ENCODE results near the gene MYH10.
"Not testable (repeated sequence)": the region's sequence is repeated elsewhere in the genome, so short reads cannot be mapped to it uniquely, and the experiment has no call there.

Gene MYH10

DNA sequence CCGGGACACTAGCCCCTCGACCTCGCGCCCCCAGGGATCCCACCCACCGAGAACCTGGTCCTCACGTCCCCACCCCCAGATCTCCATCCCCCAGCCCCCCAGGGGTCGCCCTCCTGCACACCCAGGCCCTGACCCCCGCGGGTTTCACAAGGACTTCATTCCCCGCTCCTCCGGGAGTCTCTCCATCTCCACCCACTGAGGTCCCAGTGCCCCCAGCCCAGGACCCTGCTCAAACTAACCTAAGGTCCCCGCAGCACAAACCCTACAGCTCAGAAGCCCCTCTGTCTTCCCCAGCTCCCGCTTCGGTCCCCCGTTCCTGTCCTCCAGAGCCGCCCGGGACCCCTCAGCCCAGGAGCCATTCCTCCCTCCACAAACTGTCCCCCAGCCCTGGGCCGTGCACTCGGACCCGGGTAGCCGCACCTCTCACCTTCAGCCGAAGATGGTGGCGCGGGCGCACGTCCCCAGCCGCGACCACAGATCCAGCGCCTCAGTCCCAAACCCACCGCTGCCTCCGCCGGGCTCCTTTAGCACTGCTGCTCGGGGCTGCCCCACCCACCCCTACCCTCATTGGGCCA is at the start of gene MYH10:
TSS of gene MYH10 (minus strand) at position 499 of the 575 bp plus-strand sequence. CDS start 7,479 bp downstream, outside the sequence.
- no peak for DNase-seq (ENCODE audit: low read depth in 2 of 3, low spot score in 1 of 3)

DNA sequence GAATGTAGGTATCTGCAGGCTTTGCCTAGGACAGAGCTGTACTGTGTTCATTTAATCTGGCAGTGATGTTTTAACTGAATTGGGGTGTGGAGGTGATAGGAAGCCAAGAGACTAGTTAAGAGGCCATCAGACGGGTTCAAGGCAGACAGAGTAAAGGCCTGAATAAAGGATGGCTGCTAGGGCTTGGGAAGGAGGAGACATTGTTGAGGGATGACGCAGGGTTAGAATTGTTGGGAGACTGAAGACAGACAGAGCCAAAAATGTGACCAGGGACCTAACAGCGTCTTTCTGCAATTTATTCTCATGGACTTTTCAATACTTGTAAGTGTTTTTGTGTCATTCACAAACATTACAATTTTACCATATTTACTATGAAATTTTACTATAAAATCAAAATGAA is 48.6 kb upstream of the MYH10 start:
- DNase-seq (ENCODE audit: low read depth in 2 of 3, low spot score in 1 of 3): no peak

DNA sequence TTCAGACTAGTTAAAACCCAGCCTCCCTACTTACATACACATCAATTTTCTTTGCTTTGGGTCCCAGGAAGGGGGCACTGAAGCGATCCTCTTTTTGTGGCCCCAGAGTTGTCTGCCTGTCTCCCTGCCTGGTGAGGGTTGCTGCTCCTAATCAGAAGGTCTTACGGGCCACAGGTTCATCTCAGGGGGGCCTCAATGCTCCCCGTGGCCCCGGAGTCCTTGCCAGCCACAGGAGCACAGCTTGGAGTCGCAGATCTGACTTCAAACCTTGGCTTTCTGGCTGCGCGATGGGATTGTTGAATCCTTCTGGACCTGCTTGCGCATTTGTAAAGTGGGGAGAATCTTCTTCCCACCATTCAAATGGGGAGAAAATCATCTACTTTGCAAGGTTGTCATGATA is 44.8 kb upstream of the MYH10 start:
- DNase-seq (ENCODE audit: low read depth in 2 of 3, low spot score in 1 of 3): no peak

DNA sequence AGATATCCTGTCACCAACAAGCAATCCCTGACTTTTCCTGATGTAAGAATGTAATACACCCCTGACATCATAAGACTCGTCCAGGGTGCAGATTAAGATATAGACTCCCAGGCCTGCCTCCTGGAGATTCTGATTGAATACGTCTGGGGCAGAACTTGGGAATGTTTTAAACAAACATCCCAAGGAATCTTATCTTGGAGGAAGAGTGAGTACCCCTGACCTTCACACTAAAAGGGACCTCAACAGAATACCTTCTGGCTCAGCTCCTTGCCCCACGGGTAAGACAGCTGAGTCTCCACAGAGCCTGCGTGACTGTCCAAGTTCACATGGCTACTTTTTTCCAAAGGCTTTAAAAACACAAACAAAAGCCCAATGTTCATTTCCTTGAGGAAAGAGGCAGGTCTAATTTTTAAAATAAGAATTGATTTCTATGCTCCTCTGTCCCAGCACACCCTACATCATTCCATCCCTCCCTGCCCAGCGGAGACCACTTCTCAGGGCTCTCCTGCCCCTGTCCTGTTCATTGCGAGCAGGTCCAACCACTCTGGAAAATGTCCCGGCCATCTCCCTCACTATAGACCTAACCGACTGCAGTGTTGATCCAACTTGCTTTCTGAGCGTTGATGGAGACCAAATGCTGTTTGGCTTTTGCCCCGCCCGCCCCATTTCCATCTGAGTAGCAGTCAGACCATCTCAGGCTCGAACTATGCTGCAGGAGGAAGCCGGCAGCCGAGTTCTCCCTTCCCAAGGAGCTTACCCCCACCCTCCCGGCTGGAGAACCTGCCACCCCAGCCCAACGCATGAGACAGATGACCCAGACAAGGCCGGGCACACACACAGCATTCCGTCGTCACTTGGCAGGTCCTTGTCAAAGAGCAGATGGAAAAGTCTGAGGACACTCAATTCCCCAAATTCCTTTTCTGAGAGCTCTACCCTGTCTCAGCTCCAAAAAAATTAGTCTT is 44.1 kb upstream of the MYH10 start:
- DNase-seq (ENCODE audit: low read depth in 2 of 3, low spot score in 1 of 3): no peak

DNA sequence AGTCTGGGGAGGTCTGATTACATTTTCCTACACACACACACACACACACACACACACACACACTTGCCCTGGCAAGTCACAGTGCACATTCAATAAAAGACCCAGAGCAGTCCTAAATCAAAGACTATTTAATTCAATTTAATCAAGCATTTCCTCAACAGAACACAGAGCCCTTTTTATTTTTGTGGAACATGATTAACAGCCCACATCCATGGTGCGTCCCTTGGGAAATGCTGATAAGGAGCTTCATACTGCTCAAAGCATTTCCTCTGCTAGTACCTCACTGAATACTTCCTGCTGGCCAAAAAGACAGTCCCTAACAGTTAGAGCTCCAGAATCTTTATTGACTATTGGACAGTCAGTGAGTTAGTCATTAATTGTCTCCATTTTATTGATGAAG is 43.1 kb upstream of the MYH10 start:
- no peak for DNase-seq (ENCODE audit: low read depth in 2 of 3, low spot score in 1 of 3)

DNA sequence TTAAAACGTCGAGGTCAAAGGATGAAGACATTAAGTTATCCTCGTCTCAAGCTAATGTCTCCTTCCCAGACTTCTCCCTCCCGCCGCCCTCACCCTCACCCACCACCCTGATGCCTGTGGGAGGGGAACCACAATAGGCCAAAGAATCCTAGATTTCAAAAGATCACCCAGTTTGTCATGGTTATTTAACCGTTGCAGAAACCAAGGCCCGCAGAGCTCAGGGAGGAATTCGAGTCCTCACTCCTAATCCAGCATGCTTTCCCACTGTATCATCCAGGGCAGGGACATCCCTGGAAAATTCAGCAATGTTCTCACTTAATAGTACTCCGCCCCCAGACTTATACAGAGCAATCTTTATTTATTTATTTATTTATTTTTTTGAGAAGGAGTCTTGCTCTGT is 41.8 kb upstream of the MYH10 start:
- DNase-seq (ENCODE audit: low read depth in 2 of 3, low spot score in 1 of 3): no peak

DNA sequence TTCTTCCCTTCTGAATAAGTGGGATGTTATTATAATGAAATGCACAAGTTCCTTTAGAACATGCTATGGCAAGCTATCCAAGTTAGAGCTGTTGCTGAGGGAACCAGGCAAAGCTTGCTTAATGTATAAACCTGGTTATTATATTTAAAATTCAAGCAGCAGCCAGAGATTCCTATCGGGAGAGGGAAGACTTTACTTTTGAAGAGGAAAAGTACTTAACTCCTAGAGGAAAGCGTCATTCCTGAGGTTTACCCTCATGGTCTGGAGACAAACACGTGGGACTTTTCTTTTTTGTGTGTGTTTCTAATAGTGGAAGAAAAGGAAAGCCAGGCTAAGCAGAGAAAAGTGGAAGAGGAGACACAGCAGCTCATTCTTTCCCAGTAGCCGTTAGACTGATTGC is 39.9 kb upstream of the MYH10 start:
- DNase-seq (ENCODE audit: low read depth in 2 of 3, low spot score in 1 of 3): no peak

DNA sequence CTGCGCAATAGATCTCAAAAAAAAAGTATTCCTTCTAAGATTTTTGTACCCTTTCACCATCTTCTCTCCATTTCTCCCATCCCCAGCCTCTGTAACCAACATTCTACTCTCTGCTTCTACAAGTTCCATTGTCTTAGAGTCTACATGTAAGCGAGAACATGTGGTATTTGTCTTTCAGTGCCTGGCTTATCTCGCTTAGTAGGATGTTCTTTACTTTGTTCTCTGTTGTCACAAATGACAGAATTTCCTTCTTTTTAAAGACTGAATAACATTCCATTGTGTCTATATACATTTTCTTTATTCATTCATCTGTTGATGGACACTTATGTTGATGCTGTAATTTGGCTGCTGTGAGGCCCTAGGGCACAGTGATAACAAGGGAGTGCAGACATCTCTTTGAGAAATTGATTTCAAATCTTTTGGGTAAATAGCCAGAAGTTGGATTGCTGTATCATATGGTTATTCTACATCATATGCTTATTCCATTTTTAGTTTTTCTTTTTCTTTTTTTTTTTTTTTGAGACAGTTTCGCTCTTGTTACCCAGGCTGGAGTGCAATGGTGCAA is 37.7 kb upstream of the MYH10 start:
- no peak for DNase-seq (ENCODE audit: low read depth in 2 of 3, low spot score in 1 of 3)

DNA sequence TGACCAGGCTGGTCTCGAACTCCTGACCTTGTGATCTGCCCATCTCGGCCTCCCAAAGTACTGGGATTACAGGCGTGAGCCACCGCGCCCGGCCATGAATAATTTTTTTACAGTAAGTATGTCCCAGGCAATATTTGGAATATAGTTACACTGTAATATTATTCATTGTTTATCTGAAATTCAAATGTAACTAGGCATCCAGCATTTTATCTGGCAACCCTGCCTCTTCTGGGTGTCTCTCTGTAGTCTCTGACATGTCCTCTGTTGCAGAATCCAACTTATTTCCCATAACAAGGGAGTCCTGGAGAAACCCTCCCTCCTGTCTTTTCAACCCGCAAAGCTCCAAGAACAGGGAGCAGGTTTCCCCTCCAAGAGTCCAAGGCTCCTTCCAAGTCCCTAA is 36.9 kb upstream of the MYH10 start:
- DNase-seq (ENCODE audit: low read depth in 2 of 3, low spot score in 1 of 3): no peak

DNA sequence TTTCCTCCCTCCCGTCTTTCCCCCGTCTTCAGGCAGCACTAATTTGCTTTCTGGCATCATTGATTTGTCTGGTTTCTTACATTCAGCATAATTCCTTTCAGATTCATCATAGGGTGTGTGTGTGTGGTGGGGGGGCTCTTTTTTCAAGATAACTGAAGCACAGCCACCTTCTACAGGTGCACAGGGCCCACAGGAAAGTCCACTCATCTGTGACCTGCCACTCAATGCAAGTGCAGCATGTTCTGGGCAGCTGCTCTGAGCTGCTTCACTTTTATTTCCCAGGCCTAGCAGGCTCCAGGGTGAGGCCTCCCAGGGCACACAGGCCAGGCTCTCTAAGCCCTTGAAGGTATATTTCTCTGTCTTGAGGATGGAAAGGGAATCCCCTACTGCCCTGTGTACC is 35.2 kb upstream of the MYH10 start:
- no peak for DNase-seq (ENCODE audit: low read depth in 2 of 3, low spot score in 1 of 3)

DNA sequence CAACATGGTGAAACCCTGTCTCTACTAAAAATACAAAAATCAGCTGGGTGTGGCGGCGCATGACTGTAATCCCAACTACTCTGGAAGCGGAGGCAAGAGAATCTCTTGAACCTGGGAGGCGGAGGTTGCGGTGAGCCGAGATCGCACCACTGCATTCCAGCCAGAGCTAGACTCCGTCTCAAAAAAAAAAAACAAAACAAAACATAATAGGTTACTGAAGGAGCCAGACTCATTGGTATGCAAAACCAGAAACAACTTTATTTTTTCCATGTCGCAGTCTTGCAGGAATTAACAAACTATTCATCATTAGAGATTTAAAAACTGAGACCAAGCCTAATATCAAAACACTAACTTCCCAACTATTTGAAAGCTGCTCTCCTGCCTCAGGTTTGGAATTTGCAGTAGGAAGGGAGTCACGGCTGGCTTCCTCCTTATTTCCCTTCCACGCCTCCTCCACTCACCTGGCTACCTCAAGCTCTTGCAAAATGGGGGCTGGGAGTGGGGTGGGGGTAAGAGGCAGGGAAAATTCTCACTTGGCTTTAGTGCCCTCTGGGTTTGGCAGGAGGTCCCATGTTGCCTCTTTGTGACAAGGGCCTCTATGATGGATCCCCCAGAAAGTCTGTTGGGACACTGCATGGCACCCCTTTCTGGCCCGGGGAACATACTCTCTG is 34.1 kb upstream of the MYH10 start:
- DNase-seq (ENCODE audit: low read depth in 2 of 3, low spot score in 1 of 3): no peak

DNA sequence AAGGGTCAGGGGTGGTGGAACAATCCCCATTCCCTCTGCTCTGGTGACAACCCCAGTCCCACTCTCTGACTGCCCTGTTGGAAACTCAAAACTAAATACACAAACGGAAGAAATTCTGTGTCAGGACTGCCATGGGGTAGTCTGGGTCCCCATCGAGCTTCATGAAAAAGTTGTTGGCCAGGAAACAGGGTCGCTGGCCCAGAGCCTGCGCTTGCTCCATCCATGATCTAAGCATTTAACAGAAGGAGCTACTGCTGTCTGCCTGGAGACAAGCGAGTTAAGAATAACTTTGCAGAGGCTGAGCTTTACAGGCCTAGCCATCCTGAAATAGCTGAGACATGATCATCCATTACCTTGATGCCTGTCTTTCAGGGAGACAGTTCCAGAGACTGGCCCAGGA is 32.4 kb upstream of the MYH10 start:
- DNase-seq (ENCODE audit: low read depth in 2 of 3, low spot score in 1 of 3): no peak

DNA sequence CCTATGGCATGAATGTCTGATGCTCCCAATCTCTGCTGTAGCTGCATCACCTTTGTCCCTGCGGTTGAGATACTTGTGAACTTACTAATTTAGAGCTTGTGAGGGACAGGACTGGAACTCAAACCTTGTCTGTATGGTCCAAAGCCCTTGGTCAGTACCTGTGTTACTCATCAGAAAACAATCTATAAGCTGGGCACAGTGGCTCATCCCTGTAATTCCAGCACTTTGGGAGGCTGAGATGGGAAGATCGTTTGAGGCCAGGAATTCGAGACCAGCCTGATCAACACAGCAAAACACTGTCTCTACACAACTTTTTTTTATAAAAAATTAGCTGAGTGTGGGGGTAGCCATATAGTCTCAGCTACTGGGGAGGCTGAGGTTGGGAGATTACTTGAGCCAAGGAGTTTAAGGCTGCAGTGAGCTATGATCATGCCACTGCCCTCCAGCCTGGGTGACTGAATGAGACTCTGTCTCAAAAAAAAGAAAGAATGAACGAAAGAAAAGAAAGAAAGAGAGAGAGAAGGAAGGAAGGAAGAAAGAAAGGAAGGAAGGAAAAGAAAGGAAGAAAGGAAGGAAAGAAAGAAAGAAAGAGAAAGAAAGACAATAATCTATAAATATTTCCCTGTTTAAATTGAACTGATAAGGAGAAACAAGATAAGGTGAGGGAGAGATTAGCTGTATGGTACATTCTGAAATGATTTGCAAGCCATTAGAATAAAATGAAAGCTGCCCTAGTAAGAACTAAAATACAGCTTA is 31.7 kb upstream of the MYH10 start:
- no peak for DNase-seq (ENCODE audit: low read depth in 2 of 3, low spot score in 1 of 3)

DNA sequence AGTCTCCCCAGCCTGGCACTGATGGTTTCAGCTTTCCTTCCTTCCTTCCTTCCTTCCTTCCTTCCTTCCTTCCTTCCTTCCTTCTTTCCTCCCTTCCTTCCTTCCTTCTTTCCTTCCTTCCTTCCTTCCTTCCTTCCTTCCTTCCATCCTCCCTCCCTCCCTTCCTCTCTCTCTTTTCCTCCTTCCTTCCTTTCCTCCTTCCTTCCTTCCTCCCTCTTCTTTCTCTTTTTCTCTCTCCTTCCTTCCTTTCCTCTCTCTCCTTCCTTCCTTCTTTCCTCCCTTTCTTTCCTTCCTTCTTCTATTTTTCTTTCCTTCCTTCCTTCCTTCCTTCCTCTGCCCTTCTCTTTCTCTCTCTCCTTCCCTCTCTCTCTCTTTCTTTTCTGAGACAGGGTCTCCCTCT is 30.2 kb upstream of the MYH10 start:
- not testable (repeated sequence) for DNase-seq (ENCODE audit: low read depth in 2 of 3, low spot score in 1 of 3)

DNA sequence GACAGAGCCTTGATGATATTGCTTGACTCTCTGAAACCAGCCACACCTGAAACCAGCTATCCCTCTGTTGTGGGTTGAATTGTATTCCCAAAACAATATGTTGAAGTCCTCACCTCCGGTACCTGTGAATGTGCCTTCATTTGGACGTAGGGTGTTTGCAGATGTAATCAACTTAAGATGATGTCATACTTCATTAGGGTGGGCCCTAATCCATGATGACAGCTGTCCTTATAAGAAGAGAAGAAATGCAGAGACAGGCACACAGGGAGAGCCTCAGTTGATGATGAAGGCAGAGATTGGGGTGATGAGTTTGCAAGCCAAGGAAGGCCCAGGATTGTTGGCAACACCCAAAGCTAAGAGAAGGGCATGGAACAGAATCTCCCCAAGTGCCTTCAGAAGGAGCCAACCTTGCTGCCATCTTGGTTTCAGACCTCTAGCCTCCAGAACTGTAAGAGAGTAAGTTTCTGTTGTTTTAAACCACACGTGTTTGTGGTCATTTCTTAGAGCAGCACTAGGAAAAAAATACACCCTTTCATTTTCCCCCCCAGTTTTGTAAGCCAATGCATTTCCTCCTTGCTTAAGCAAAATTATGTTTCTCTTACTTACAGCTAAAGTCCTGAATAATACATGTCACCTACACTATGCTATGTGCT is 29.4 kb upstream of the MYH10 start:
- DNase-seq (ENCODE audit: low read depth in 2 of 3, low spot score in 1 of 3): no peak

DNA sequence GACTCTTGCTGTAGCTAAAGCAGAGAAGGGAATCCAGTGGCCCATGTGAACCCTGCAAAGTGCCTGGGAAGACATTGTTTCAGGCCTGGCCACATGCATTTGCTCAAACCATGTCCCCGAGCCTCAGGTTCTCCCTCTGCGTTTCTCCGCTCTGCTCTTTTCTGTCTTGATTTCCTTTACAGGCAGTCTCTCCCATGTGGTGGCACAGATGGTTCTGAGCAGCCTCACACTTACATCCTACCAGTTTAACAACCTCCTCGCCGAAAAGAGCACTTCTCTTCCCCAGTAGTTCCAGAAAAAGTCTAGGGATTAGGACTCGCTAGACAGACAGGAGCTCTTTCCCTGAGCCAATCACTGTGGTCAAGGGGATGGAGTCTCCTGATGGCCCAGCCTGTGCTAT is 28.3 kb upstream of the MYH10 start:
- DNase-seq (ENCODE audit: low read depth in 2 of 3, low spot score in 1 of 3): no peak

DNA sequence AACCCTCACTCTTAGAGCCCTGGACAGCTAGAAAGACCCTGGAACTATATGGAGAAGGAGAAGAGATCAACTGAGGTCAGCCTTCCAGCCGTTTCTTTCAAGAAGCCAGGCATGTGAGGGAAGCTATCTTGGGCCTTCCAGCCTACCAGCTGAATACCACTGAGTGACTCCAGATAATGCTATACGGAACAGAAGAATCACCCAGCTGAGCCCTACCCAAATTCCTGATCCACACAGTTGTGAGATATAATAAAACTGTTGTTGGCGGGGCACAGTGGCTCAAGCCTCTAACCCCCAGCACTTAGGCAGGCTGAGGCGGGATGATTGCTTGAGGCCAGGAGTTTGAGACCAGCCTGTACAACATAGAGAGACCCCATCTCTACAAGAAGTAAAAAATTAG is 26.2 kb upstream of the MYH10 start:
- DNase-seq (ENCODE audit: low read depth in 2 of 3, low spot score in 1 of 3): no peak

DNA sequence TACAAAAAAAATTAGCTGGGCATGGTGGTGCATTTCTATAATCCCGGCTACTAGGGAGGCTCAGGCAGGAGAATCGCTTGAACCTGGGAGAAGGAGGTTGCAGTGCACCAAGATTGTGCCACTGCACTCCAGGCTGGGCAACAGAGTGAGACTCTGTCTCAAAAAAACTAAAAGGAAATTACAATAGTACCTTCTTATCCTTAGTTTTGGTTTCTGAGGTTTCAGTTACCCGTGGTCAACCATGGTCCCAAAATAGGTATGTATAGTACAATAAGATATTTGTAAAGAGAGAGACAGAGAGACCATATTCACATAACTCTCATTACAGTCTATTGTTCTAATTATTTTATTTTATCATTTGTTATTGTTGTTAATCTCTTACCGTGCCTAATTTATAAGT is 24.3 kb upstream of the MYH10 start:
- no peak for DNase-seq (ENCODE audit: low read depth in 2 of 3, low spot score in 1 of 3)

DNA sequence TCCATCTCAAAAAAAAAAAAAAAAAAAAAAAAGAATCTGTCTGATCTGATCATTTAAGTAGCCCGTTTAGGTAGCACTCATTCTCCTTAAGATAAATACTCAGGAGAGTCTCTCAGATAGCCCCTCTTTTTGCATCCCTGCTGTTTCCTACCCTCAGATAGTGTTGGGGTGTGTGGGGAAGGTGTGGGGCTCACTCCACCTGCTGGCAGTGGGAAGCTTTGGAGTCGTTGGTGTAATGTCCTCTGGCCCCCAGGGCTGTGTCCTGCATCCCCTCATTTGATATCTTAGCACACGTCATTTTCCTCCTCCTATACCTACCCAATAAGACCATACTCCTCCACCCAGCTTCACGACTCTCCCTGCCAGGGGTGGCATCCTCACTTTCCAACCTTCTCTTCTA is 20.5 kb upstream of the MYH10 start:
- no peak for DNase-seq (ENCODE audit: low read depth in 2 of 3, low spot score in 1 of 3)

DNA sequence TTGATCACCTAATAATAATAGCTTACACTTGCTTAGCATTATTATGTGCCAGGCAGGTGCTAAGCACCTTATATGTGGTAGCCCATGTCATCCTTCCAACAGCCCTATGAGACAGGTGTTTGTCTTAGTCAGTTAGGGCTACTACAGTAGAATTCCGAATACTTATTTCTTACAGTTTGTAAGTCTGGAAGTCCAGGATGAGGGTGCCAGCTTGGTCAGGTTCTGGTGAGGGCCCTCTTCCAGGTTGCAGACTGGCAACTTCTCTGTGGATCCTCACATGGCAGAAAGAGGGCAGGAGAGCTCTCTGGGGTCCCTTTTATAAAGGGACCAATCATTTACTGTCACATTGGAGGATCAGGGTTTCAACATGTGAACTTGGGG is 19.6 kb upstream of the MYH10 start:
- no peak for DNase-seq (ENCODE audit: low read depth in 2 of 3, low spot score in 1 of 3)

Measured in stimulated activated CD4-positive, alpha-beta T cell treated with anti-CD3 and anti-CD28 coated beads, Interleukin-12 subunit alpha, Interleukin-12 subunit beta, amount 100 ng/mL, for 48 hours (primary cell).